ENCODE data around the gene U2AF2. TPM values are rescaled to one million over a fixed set of nuclear protein-coding genes. Genes with fewer than 3 reads are reported as not detected.
A peak's percentile ranks its signal among the peaks of the same experiment; 100 is the strongest.

The U2AF2 gene
- total RNA-seq, 1 experiment from 2014 or later: 545 TPM

DNA sequence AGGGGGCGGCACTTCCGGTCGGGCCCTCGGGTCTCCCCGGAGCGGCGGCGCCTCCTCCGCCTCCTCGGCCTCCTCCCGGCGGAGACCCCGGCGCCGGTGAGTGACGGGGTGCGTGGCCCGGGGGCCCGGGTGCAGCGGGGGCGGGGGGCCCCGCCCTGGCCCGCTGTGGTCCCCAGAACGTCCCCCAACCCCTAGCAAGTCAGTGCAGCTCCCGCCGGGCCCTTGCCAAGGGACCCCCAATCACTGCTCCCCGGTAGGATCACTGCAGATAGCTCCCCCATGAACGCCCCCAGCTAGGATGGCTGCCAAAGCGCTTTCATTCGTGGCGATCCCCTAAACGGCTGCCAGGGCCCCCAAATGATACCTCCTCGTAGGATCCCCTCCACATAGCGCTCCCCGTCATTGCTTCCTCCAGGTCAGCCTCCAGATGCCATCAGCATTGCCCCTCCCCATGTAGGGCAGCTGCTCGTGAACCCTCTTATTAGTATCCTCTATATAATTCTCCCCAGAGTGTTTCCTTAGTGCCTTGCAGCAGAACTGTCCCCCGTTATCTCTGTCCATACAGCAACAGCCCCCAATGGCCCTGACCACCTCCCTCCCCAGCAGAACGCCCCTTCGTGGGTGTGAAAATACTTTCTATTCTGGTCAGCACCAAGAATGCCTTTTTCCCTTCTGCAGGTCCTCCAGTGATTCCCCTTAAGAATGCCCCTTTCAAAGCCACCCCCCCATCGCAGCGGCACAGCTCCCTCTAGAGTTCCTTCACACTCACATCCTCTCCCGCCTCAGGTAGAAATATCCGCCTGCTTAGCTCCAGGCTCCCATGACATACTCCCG, 49.0 kb upstream of the U2AF2 start, which contains the start of gene ZNF865:
Gene ZNF865 (plus strand): TSS at position 11 of the 834 bp plus-strand sequence. CDS start 7,972 bp downstream, outside the sequence.
- Histone ChIP-seq H3K36me3 (ENCODE audit: control insufficient read depth, insufficient read depth, low read length) (no peaks in the 10 kb centered on the region), H3K4me1 (ENCODE audit: control insufficient read depth, insufficient read depth, low read length) (peaks cover 19% of the 10 kb centered on the region), H3K9me3 (ENCODE audit: control insufficient read depth, insufficient read depth, low read depth, low read length) (no peaks in the 10 kb centered on the region), H3K27ac (ENCODE audit: low read length) (peak within 1 kb of the TSS; percentile 97), H3K4me3 (ENCODE audit: low read depth in 2 of 2, low read length in 2 of 2) (peak within 1 kb of the TSS; percentile 74 to 88), H3K27me3 (ENCODE audit: control insufficient read depth, insufficient read depth, low read length) (no peaks in the 10 kb centered on the region)
- in situ Hi-C loops (cut with HindIII; ENCODE audit: low pct_unique_long_range_greater_than_20kb, low sequenced_read_pairs) (no loop called here), intact Hi-C loops (cut with micrococcal nuclease; ENCODE audit: unreplicated experiment) (loop anchor here (2.0 kb wide), 1 partner anchor 89 kb away; no protein-coding TSS in a partner anchor)
- BruUV-seq (replicated peaks): no TSS peak
- ChIA-PET POLR2A (interaction anchor here (0.5 to 0.6 kb wide), 2 partner anchors 19 to 27 kb away, joined by 4 to 10 read pairs; partner anchors contain the start of gene ZNF784), CTCF (interaction anchor here (0.5 to 1.6 kb wide), 6 partner anchors 12 to 89 kb away, joined by 3 to 10 read pairs (median 6); no protein-coding TSS in a partner anchor)
- peak; percentile 75 for DNase-seq (ENCODE audit: low read depth, low spot score)
- peak; percentile 68 for ATAC-seq
- peak; percentile 96 for TF ChIP-seq CTCF (IDR thresholded peaks at IDR 0.05)
- TF ChIP-seq, protein P1, sequence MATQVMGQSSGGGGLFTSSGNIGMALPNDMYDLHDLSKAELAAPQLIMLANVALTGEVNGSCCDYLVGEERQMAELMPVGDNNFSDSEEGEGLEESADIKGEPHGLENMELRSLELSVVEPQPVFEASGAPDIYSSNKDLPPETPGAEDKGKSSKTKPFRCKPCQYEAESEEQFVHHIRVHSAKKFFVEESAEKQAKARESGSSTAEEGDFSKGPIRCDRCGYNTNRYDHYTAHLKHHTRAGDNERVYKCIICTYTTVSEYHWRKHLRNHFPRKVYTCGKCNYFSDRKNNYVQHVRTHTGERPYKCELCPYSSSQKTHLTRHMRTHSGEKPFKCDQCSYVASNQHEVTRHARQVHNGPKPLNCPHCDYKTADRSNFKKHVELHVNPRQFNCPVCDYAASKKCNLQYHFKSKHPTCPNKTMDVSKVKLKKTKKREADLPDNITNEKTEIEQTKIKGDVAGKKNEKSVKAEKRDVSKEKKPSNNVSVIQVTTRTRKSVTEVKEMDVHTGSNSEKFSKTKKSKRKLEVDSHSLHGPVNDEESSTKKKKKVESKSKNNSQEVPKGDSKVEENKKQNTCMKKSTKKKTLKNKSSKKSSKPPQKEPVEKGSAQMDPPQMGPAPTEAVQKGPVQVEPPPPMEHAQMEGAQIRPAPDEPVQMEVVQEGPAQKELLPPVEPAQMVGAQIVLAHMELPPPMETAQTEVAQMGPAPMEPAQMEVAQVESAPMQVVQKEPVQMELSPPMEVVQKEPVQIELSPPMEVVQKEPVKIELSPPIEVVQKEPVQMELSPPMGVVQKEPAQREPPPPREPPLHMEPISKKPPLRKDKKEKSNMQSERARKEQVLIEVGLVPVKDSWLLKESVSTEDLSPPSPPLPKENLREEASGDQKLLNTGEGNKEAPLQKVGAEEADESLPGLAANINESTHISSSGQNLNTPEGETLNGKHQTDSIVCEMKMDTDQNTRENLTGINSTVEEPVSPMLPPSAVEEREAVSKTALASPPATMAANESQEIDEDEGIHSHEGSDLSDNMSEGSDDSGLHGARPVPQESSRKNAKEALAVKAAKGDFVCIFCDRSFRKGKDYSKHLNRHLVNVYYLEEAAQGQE (IDR thresholded peaks at IDR 0.05; ENCODE audit: insufficient read depth in 1 of 2, low read depth in 2 of 2, low read length in 1 of 2): no peak
- no peak for TF ChIP-seq SIN3A (IDR thresholded peaks at IDR 0.05; ENCODE audit: borderline replicate concordance, insufficient read depth, low read depth, low read length)

GRCh38 chr19:55606471-55606787, 48.4 kb upstream of the U2AF2 start:
- peaks cover 13% of the 10 kb centered on the region for H3K4me1 ChIP-seq (ENCODE audit: control insufficient read depth, insufficient read depth, low read length)
- BruUV-seq (replicated peaks): no TSS peak
- no peaks in the 10 kb centered on the region for H3K27me3 ChIP-seq (ENCODE audit: control insufficient read depth, insufficient read depth, low read length)
- peak overlapping the region; percentile 74 to 88 for H3K4me3 ChIP-seq (ENCODE audit: low read depth in 2 of 2, low read length in 2 of 2)
- no peaks in the 10 kb centered on the region for H3K36me3 ChIP-seq (ENCODE audit: control insufficient read depth, insufficient read depth, low read length)
- in situ Hi-C loops (cut with HindIII; ENCODE audit: low pct_unique_long_range_greater_than_20kb, low sequenced_read_pairs) (no loop called here), intact Hi-C loops (cut with micrococcal nuclease; ENCODE audit: unreplicated experiment) (loop anchor here (2.0 kb wide), 1 partner anchor 90 kb away; no protein-coding TSS in a partner anchor)
- H3K9me3 ChIP-seq (ENCODE audit: control insufficient read depth, insufficient read depth, low read depth, low read length): no peaks in the 10 kb centered on the region
- CTCF ChIA-PET: interaction anchor here (0.5 to 1.6 kb wide), 5 partner anchors 19 to 89 kb away, joined by 3 to 10 read pairs (median 6); no protein-coding TSS in a partner anchor
- H3K27ac ChIP-seq (ENCODE audit: low read length): peak overlapping the region; percentile 93
- ATAC-seq (no peak), DNase-seq (ENCODE audit: low read depth, low spot score) (no peak)
- POLR2A ChIA-PET: interaction anchor here (0.6 kb wide), 1 partner anchor 28 kb away, joined by 4 read pairs; no protein-coding TSS in a partner anchor
- no peak; the same call in 1 of the 2 replicates for TF ChIP-seq CTCF (IDR thresholded peaks at IDR 0.05)
- TF ChIP-seq TCF7L2 (IDR thresholded peaks at IDR 0.05; ENCODE audit: low read depth, low read length): no peak
- no peak for TF ChIP-seq POLR2AphosphoS5 (IDR thresholded peaks at IDR 0.05; ENCODE audit: low read depth, low read length)
- TF ChIP-seq, protein P1 (IDR thresholded peaks at IDR 0.05; ENCODE audit: insufficient read depth in 1 of 2, low read depth in 2 of 2, low read length in 1 of 2): no peak
- TF ChIP-seq SIN3A (IDR thresholded peaks at IDR 0.05; ENCODE audit: borderline replicate concordance, insufficient read depth, low read depth, low read length): no peak
